Hepatocyte (in vitro differentiated cells): ENCODE data around the gene SLC9A7. TPM values are rescaled to one million over a fixed set of nuclear protein-coding genes. Genes with fewer than 3 reads are reported as not detected.

Experiments used
- DNase-seq: peaks from one replicate; pipeline ENCODE4 v3.0.0-alpha.2; 2016; ENCODE audit warnings: low spot score
- H2AFZ ChIP-seq: fragments of 200-600 bp; sonication (generic); 2 replicates; pipeline ENCODE4 v1.6.0; 2016; ENCODE audit warnings: antibody characterized with exemption, mild to moderate bottlenecking
- H3K27ac ChIP-seq: fragments of 200-600 bp; sonication (generic); 2 replicates; pipeline ENCODE4 v1.5.1; 2016; ENCODE audit warnings: mild to moderate bottlenecking
- H3K27me3 ChIP-seq: fragments of 200-600 bp; sonication (generic); 2 replicates; pipeline ENCODE4 v1.6.1; 2016
- H3K36me3 ChIP-seq: fragments of 200-600 bp; sonication (generic); replicated peaks from 2 replicates; pipeline ENCODE4 v1.5.1; 2016; ENCODE audit warnings: low read depth; ENCODE audit not compliant: insufficient read depth
- H3K4me1 ChIP-seq: fragments of 200-600 bp; sonication (generic); 2 replicates; pipeline ENCODE4 v1.5.1; 2016; ENCODE audit warnings: mild to moderate bottlenecking, moderate library complexity; ENCODE audit not compliant: insufficient read depth
- H3K4me2 ChIP-seq: fragments of 200-600 bp; sonication (generic); 2 replicates; pipeline ENCODE4 v1.6.0; 2016
- H3K4me3 ChIP-seq: fragments of 200-600 bp; sonication (generic); 2 replicates; pipeline ENCODE4 v1.5.1; 2016; ENCODE audit warnings: mild to moderate bottlenecking
- H3K79me2 ChIP-seq: fragments of 200-600 bp; sonication (generic); 2 replicates; pipeline ENCODE4 v1.6.0; 2017; ENCODE audit warnings: mild to moderate bottlenecking
- H3K9me2 ChIP-seq: fragments of 200-600 bp; sonication (generic); replicated peaks from 2 replicates; pipeline ENCODE4 v1.6.0; 2017; ENCODE audit warnings: mild to moderate bottlenecking; ENCODE audit not compliant: insufficient read depth
- H3K9me3 ChIP-seq: fragments of 200-600 bp; sonication (generic); 2 replicates; pipeline ENCODE4 v1.5.1; 2016; ENCODE audit warnings: low read depth, mild to moderate bottlenecking
- H4K20me1 ChIP-seq: fragments of 200-600 bp; sonication (generic); 2 replicates; pipeline ENCODE4 v1.6.0; 2016; ENCODE audit warnings: mild to moderate bottlenecking; ENCODE audit not compliant: insufficient read depth, poor library complexity, severe bottlenecking
- EZH2 ChIP-seq: fragments of 200-600 bp; sonication (generic); IDR thresholded peaks from 2 replicates; pipeline ENCODE4 v1.6.1; 2016; ENCODE audit warnings: antibody characterized with exemption, mild to moderate bottlenecking, borderline replicate concordance
- EZH2phosphoT487 ChIP-seq: fragments of 200-600 bp; sonication (generic); IDR thresholded peaks from one replicate; pipeline ENCODE4 v1.6.1; 2018; ENCODE audit warnings: antibody characterized with exemption, mild to moderate bottlenecking, low read depth, moderate library complexity; ENCODE audit not compliant: unreplicated experiment, severe bottlenecking
- WGBS: methylation state at CpG from one replicate; pipeline ENCODE4 v1.1.6; 2016; ENCODE audit warnings: low lambda C conversion rate; ENCODE audit errors: missing lambda C conversion rate; 5-methylcytosine and 5-hydroxymethylcytosine counted together
- polyA plus RNA-seq: library from polyadenylated mRNA; unstranded; fragments of >200 nt; fragmentation: Nextera tagmentation; extraction: Ambion mirVana; gene quantifications from 2 replicates; pipeline ENCODE4 v1.2.1, GENCODE V29; 2016
- total RNA-seq: library from RNA; depleted of rRNA; stranded (reverse); fragments of >200 nt; gene quantifications from 2 replicates; pipeline ENCODE4 v1.2.3, GENCODE V29; 2014
- TF ChIP-seq, protein P1 (sequence below): fragments of 200-600 bp; sonication (generic); IDR thresholded peaks from 2 replicates; pipeline ENCODE4 v1.5.1; 2016; ENCODE audit warnings: antibody characterized with exemption, mild to moderate bottlenecking; ENCODE audit not compliant: poor library complexity

The SLC9A7 gene
- total and polyA plus RNA-seq, 2 experiments from 2014 or later = 3.6 to 8.1 TPM

DNA sequence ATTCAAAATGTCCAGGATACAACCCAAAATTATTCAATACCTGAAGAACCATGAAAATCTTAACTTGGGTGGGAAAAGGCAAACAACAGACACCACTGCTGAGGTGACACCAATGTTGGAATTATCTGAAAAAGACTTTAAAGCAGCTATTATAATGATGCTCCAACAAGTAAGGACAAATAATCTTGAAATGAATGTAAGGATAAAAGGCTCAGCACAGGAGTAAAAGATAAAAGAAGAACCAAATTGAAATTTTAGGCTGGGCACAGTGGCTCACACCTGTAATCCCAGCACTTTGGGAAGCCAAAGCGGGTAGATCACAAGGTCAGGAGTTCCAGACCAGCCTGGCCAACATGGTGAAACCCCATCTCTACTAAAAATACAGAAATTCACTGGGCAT lies 4.0 kb upstream of the SLC9A7 start:
- Histone ChIP-seq H3K9me2 (no peaks in the 10 kb centered on the region), H3K9me3 (no peaks in the 10 kb centered on the region), H3K36me3 (no peaks in the 10 kb centered on the region), H3K27ac (no peak overlapping the region), H4K20me1 (no peaks in the 10 kb centered on the region), H3K4me1 (no peaks in the 10 kb centered on the region), H2AFZ (no peak overlapping the region), H3K4me2 (no peak overlapping the region), H3K4me3 (no peak overlapping the region), H3K79me2 (no peaks in the 10 kb centered on the region), H3K27me3 (no peaks in the 10 kb centered on the region)
- no peak for TF ChIP-seq EZH2phosphoT487
- TF ChIP-seq EZH2 = no peak
- TF ChIP-seq, protein P1, sequence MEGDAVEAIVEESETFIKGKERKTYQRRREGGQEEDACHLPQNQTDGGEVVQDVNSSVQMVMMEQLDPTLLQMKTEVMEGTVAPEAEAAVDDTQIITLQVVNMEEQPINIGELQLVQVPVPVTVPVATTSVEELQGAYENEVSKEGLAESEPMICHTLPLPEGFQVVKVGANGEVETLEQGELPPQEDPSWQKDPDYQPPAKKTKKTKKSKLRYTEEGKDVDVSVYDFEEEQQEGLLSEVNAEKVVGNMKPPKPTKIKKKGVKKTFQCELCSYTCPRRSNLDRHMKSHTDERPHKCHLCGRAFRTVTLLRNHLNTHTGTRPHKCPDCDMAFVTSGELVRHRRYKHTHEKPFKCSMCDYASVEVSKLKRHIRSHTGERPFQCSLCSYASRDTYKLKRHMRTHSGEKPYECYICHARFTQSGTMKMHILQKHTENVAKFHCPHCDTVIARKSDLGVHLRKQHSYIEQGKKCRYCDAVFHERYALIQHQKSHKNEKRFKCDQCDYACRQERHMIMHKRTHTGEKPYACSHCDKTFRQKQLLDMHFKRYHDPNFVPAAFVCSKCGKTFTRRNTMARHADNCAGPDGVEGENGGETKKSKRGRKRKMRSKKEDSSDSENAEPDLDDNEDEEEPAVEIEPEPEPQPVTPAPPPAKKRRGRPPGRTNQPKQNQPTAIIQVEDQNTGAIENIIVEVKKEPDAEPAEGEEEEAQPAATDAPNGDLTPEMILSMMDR = no peak
- 56% methylated on average over 1 of the region's 1 CpG for WGBS
- DNase-seq = no peak

DNA sequence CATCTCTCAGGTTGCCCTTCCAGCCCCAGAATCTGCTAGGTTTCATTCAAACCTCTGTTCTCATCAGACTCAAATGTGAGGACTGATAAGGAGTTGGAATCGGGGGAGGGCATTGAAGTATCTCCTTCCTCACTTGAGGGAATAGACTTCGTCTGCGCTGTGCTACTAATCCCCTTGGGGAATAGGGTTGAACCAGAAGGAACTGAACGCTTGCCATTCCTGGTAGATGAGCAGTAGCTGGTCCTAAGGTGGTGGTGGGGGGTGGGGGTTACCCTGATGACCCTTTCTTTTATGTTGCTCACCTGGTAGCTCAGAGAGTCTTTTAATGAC lies 692 bp upstream of the SLC9A7 start:
- H3K27me3 ChIP-seq = no peaks in the 10 kb centered on the region
- no peaks in the 10 kb centered on the region for H3K9me2 ChIP-seq
- no peak overlapping the region for H3K27ac ChIP-seq
- no peaks in the 10 kb centered on the region for H3K79me2 ChIP-seq
- H4K20me1 ChIP-seq = no peaks in the 10 kb centered on the region
- TF ChIP-seq, protein P1 = no peak
- TF ChIP-seq EZH2phosphoT487 = no peak
- TF ChIP-seq EZH2 = no peak
- peak overlapping the region; percentile 28 for H3K4me3 ChIP-seq
- no peaks in the 10 kb centered on the region for H3K9me3 ChIP-seq
- H2AFZ ChIP-seq = no peak overlapping the region
- no peaks in the 10 kb centered on the region for H3K36me3 ChIP-seq
- H3K4me1 ChIP-seq = no peaks in the 10 kb centered on the region
- DNase-seq = no peak
- H3K4me2 ChIP-seq = peak overlapping the region; percentile 78
- 31% methylated on average over 4 of the region's 4 CpGs for WGBS

DNA sequence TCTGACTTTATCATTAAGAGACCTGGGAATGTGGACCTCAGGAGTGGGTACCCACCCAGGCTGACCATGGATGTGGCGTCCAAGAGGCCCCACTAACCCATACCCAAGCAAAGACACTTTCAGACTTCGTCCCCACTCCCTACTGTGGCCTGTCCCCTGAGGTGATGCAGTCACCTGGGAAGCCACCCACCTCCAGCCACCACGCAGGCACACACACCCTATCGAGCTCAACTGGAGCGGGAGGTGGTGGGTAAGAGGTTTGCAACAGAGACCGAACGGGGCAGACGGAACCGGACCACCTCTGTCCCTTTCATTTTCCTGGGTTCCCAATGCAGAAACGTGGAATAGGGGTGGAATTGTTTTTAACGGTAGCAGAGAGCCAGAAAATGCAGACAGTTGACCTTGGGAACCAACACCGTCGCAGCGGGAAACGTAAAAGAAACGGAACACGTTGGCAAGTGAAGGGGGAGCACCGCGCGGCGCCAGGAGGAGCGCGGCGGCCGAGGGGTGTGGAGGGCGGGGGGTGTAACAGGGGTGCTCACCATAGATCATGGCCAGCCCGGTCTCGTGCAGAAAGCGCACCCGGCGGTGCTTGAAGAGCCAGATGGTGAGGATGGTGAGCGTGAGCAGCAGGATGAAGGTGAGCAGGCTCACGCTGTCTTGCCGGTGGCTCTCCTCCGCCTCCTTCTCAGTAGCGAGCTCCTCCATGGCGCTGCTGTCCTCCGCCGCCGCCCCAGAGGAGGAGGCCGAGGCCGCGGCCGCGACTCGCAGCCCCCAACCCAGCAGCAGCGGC lies 559 bp downstream of the SLC9A7 start:
- Histone ChIP-seq H3K27ac (no peak overlapping the region), H3K4me2 (peak overlapping the region; percentile 78), H3K9me2 (no peaks in the 10 kb centered on the region), H3K36me3 (no peaks in the 10 kb centered on the region), H4K20me1 (no peaks in the 10 kb centered on the region), H3K4me1 (no peaks in the 10 kb centered on the region), H2AFZ (peak overlapping the region; percentile 42), H3K79me2 (no peaks in the 10 kb centered on the region), H3K4me3 (peak overlapping the region; percentile 39), H3K9me3 (no peaks in the 10 kb centered on the region), H3K27me3 (no peaks in the 10 kb centered on the region)
- WGBS = 41% methylated on average over 35 of the region's 47 CpGs
- no peak for TF ChIP-seq EZH2
- TF ChIP-seq, protein P1 = no peak
- no peak for TF ChIP-seq EZH2phosphoT487
- DNase-seq = peak; percentile 24
